Measurements from ENCODE around the gene SYNJ2.
A peak's percentile ranks its signal among the peaks of the same experiment; 100 is the strongest.
"Not testable (repeated sequence)": the region's sequence is repeated elsewhere in the genome, so short reads cannot be mapped to it uniquely, and the experiment has no call there.

Gene SYNJ2

GRCh38 chr6:157959451-157960227 is 22.0 kb upstream of the SYNJ2 start:
- no peak for DNase-seq

GRCh38 chr6:157961153-157961831 is 20.4 kb upstream of the SYNJ2 start:
- no peak for DNase-seq

GRCh38 chr6:157961832-157962575 is 19.7 kb upstream of the SYNJ2 start:
- DNase-seq = no peak

GRCh38 chr6:157962601-157963302 is 18.9 kb upstream of the SYNJ2 start:
- no peak for DNase-seq

GRCh38 chr6:157964100-157964499 is 17.6 kb upstream of the SYNJ2 start:
- DNase-seq = no peak

- no peak for DNase-seq
These were observed 16.3 kb upstream of the SYNJ2 start for GRCh38 chr6:157965387-157965786.

- DNase-seq = no peak
These were observed 15.1 kb upstream of the SYNJ2 start for GRCh38 chr6:157966589-157966977.

GRCh38 chr6:157967020-157967419 is 14.6 kb upstream of the SYNJ2 start:
- DNase-seq = no peak

- no peak for DNase-seq
These were observed 14.2 kb upstream of the SYNJ2 start for GRCh38 chr6:157967486-157967885.

GRCh38 chr6:157972177-157972576 is 9.5 kb upstream of the SYNJ2 start:
- not testable (repeated sequence) for DNase-seq

- no peak for DNase-seq
These were observed 7.2 kb upstream of the SYNJ2 start for GRCh38 chr6:157974341-157974894.

- DNase-seq = no peak
These were observed 6.7 kb upstream of the SYNJ2 start for GRCh38 chr6:157974967-157975366.

- DNase-seq = no peak
These were observed 6.2 kb upstream of the SYNJ2 start for GRCh38 chr6:157975456-157975855.

- no peak for DNase-seq
These were observed 5.1 kb upstream of the SYNJ2 start for GRCh38 chr6:157976345-157977175.

GRCh38 chr6:157977176-157977804 is 4.4 kb upstream of the SYNJ2 start:
- DNase-seq = no peak

- DNase-seq = no peak
These were observed 3.5 kb upstream of the SYNJ2 start for GRCh38 chr6:157978021-157978783.

GRCh38 chr6:157980288-157981131 is 1.2 kb upstream of the SYNJ2 start:
- no peak for DNase-seq

- no peak for DNase-seq
These were observed 600 bp upstream of the SYNJ2 start for GRCh38 chr6:157981132-157981394.

GRCh38 chr6:157982102-157982562 is 469 bp downstream of the SYNJ2 start:
- DNase-seq = peak; percentile 30

All from activated naive CD4-positive, alpha-beta T cell treated with Interleukin-2 at 50 U/mL for 16 hours (primary cell).